Endothelial cell of umbilical vein (primary cell): ENCODE measurements around the gene KPNA1. TPM values are rescaled to one million over a fixed set of nuclear protein-coding genes. Genes with fewer than 3 reads are reported as not detected.

Experiments used
- BruUV-seq: library from RNA; stranded (reverse); fragments of 400-500 nt; replicated peaks from 2 replicates; lab custom pipeline; 2021; lab: Mats Ljungman, UMichigan
- CTCF ChIA-PET: fragments of 300-600, 350-600 bp; sonication (Branson Sonifier 250); formaldehyde crosslinking; loops from one replicate; lab custom pipeline; 2021; ENCODE audit warnings: antibody characterized with exemption, inconsistent platforms; lab: Charles Lee
- POLR2A ChIA-PET: fragments of 300-600, 350-600 bp; sonication (Branson Sonifier 250); formaldehyde crosslinking; loops from one replicate; lab custom pipeline; 2021; ENCODE audit warnings: antibody characterized with exemption, inconsistent platforms; lab: Charles Lee
- DNase-seq: peaks from one replicate; pipeline ENCODE4 v3.0.0-alpha.2; 2011; ENCODE audit warnings: low read depth, low spot score
- FAIRE-seq: peaks from 2 replicates; lab custom pipeline; 2011; peaks lifted over from hg19 to GRCh38; lab: Jason Lieb, UNC
- H2AFZ ChIP-seq: 2 replicates; pipeline ENCODE4 v1.6.0; 2012; ENCODE audit warnings: low read depth, low read length, control low read depth, inconsistent platforms
- H3K27ac ChIP-seq: 2 replicates; pipeline ENCODE4 v1.5.1; 2011; ENCODE audit warnings: low read depth, mild to moderate bottlenecking, control low read depth, low read length, moderate library complexity; ENCODE audit not compliant: insufficient read depth
- H3K27me3 ChIP-seq, 2 experiments: 2 replicates each; pipeline versions ENCODE4 v1.6.0 to v1.6.1; 2011; ENCODE audit warnings: low read length in 2 of 2, mixed read lengths in 1 of 2; ENCODE audit not compliant: control insufficient read depth in 2 of 2, insufficient read depth in 2 of 2
- H3K36me3 ChIP-seq, 2 experiments: 2 replicates in 1 of 2; 3 replicates in 1 of 2; pipeline ENCODE4 v1.5.1; 2011; ENCODE audit warnings: low read length in 2 of 2, mild to moderate bottlenecking in 1 of 2, moderate library complexity in 1 of 2; ENCODE audit not compliant: control insufficient read depth in 2 of 2, insufficient read depth in 2 of 2; ENCODE audit errors: extremely low read depth in 1 of 2
- H3K4me1 ChIP-seq: 3 replicates; pipeline ENCODE4 v1.5.1; 2011; ENCODE audit warnings: mild to moderate bottlenecking, low read length; ENCODE audit not compliant: control insufficient read depth, insufficient read depth; ENCODE audit errors: extremely low read depth
- H3K4me2 ChIP-seq: 2 replicates; pipeline ENCODE4 v1.6.1; 2011; ENCODE audit warnings: low read length, control low read depth, mixed read lengths; ENCODE audit not compliant: insufficient read depth
- H3K4me3 ChIP-seq, 3 experiments: fragments of 200-600 bp in 1 of 3; sonication (generic), shearing (Covaris generic) in 1 of 3; replicated peaks in 1 of 3; 2 replicates each; pipeline ENCODE4 v1.5.1; 2011 to 2016; ENCODE audit warnings: control low read depth in 3 of 3, low read length in 3 of 3, mild to moderate bottlenecking in 2 of 3, inconsistent platforms in 1 of 3, low read depth in 1 of 3, moderate library complexity in 1 of 3; ENCODE audit not compliant: insufficient read depth in 1 of 3
- H3K79me2 ChIP-seq: 2 replicates; pipeline ENCODE4 v1.6.0; 2012; ENCODE audit warnings: low read length, inconsistent platforms; ENCODE audit not compliant: control insufficient read depth, insufficient read depth
- H3K9ac ChIP-seq: replicated peaks from 2 replicates; pipeline ENCODE3; 2011; ENCODE audit warnings: low read length, control low read depth; ENCODE audit not compliant: insufficient read depth; ENCODE audit errors: extremely low read depth
- H3K9me1 ChIP-seq: replicated peaks from 3 replicates; pipeline ENCODE4 v1.6.0; 2011; ENCODE audit warnings: mild to moderate bottlenecking, low read length; ENCODE audit not compliant: control insufficient read depth, insufficient read depth; ENCODE audit errors: extremely low read depth
- H3K9me3 ChIP-seq: replicated peaks from 2 replicates; pipeline ENCODE4 v1.5.1; 2012; ENCODE audit warnings: low read length, inconsistent platforms; ENCODE audit not compliant: control insufficient read depth, insufficient read depth
- H4K20me1 ChIP-seq: replicated peaks from 2 replicates; pipeline ENCODE3; 2011; ENCODE audit warnings: mild to moderate bottlenecking, low read length; ENCODE audit not compliant: control insufficient read depth, insufficient read depth; ENCODE audit errors: extremely low read depth
- EZH2 ChIP-seq: IDR thresholded peaks from 2 replicates; pipeline ENCODE4 v1.6.1; 2012; ENCODE audit warnings: borderline replicate concordance, low read depth, mild to moderate bottlenecking, moderate library complexity, low read length, inconsistent platforms; ENCODE audit not compliant: severe bottlenecking
- FOS ChIP-seq: IDR thresholded peaks from 2 replicates; pipeline ENCODE4 v1.6.1; 2011; ENCODE audit warnings: mild to moderate bottlenecking, low read length, moderate library complexity, borderline replicate concordance; ENCODE audit not compliant: insufficient read depth
- GATA2 ChIP-seq: IDR thresholded peaks from 2 replicates; pipeline ENCODE4 v1.7.0; 2011; ENCODE audit warnings: low read depth, mild to moderate bottlenecking, moderate library complexity, mixed read lengths, low read length; ENCODE audit not compliant: insufficient read length, insufficient read depth
- JUN ChIP-seq: IDR thresholded peaks from 2 replicates; pipeline ENCODE4 v1.6.1; 2011; ENCODE audit warnings: borderline replicate concordance, low read depth; ENCODE audit not compliant: insufficient read length, insufficient read depth
- MYC ChIP-seq: IDR thresholded peaks from one replicate; pipeline ENCODE4 v1.6.1; 2011; ENCODE audit warnings: mild to moderate bottlenecking, low read depth, low read length
- POLR2A ChIP-seq: IDR thresholded peaks from 2 replicates; pipeline ENCODE4 v1.6.1; 2012; ENCODE audit warnings: low read depth, mild to moderate bottlenecking, control low read depth, low read length
- POLR2AphosphoS5 ChIP-seq: IDR thresholded peaks from 2 replicates; pipeline ENCODE4 v1.6.1; 2012; ENCODE audit warnings: low read depth, mild to moderate bottlenecking, control low read depth, low read length, moderate library complexity; ENCODE audit not compliant: insufficient read depth
- dilution Hi-C: fragments of 300-500 bp; cut with MboI; formaldehyde crosslinking; loops from one replicate; pipeline ENCODE4 v1.15.0; 2019; ENCODE audit warnings: low sequenced_read_pairs; ENCODE audit not compliant: extremely low pct_ligation_motif_present
- intact Hi-C: fragments of 100-400 bp; cut with micrococcal nuclease; formaldehyde crosslinking; loops from one replicate; pipeline ENCODE4 v1.10.0; 2022
- polyA plus RNA-seq, 4 experiments: library from polyadenylated mRNA; depleted of rRNA in 3 of 4; stranded (reverse) in 3 of 4; unstranded in 1 of 4; fragments of >200 nt; gene quantifications; 2 replicates each; pipeline versions ENCODE4 v1.2.1 to v1.2.3, GENCODE V29; 2011 to 2012; ENCODE audit warnings: missing spikeins in 1 of 4
- total RNA-seq: library from RNA; stranded (reverse); gene quantifications from 2 replicates; pipeline ENCODE4 v1.2.3, GENCODE V29; 2021
- TF ChIP-seq, protein P1 (sequence below), 2 donors: IDR thresholded peaks; 1 replicate in 1 of 2; 2 replicates in 1 of 2; pipeline ENCODE4 v1.5.1; 2011; ENCODE audit warnings: low read length in 2 of 2, mild to moderate bottlenecking in 2 of 2, moderate library complexity in 2 of 2, control low read depth in 1 of 2, inconsistent platforms in 1 of 2, low read depth in 1 of 2; ENCODE audit not compliant: insufficient read depth in 1 of 2; ENCODE audit errors: extremely low read depth in 1 of 2
- TF ChIP-seq, protein P2 (sequence below): IDR thresholded peaks from 2 replicates; pipeline ENCODE4 v1.6.1; 2011; ENCODE audit not compliant: insufficient read depth, insufficient read length

KPNA1 gene
- total and polyA plus RNA-seq, 2 donors (not counting 3 experiments of a cell fraction or from before 2014, with no cell fraction given) = 24.4 to 110 TPM

DNA sequence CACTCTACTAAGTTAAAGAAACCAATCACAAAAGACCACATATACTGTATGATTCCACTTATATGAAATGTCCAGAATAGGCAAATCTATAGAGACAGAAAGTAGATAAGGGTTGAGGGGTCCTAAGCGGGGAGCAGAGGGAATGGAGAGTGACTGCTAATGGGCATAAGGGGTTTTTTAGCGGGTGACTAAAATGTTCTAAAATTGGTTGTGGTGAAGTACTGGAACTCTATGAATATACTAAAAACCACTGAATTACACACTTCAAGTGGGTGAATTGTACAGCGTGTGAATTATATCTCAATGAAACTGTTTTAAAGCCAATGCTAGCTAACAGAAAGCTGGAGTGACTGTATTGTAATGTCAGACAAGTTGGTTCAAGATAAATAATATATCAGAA lies 33.3 kb downstream of the KPNA1 start:
- CTCF ChIA-PET = no interaction called here
- no peak for FAIRE-seq
- dilution Hi-C loops = no loop called here

DNA sequence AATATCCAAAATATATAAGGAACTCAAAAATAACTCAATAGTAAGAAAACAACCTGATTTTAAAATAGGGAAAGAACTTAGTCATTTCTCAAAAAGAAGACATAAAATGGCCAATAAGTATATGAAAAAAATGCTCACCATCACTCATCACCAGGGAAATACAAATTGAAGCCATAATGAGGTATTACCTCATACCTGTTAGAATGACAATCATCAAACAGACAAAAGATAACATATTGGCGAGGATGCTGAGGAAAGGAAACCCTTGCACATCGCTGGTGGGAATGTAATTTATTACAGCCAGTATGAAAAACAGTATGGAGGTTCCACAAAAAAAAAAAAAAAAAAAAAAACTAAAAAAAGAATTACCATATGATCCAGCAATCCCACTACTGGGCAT lies 38.2 kb downstream of the KPNA1 start:
- no peaks in the 10 kb centered on the region for H3K4me1 ChIP-seq
- FAIRE-seq = no peak
- no peak overlapping the region for H3K4me2 ChIP-seq
- H2AFZ ChIP-seq = no peak overlapping the region
- H3K9me1 ChIP-seq = no peaks in the 10 kb centered on the region
- ChIA-PET CTCF (no interaction called here), POLR2A (no interaction called here)
- dilution Hi-C loops = no loop called here
- no peak overlapping the region for H3K9ac ChIP-seq
- no TSS peak for BruUV-seq
- H3K27me3 ChIP-seq = no peaks in the 10 kb centered on the region
- no peak for DNase-seq
- peaks cover 13% of the 10 kb centered on the region for H4K20me1 ChIP-seq
- H3K27ac ChIP-seq = no peak overlapping the region
- peaks cover 98% of the 10 kb centered on the region for H3K79me2 ChIP-seq
- TF ChIP-seq JUN = no peak
- TF ChIP-seq POLR2A = no peak
- TF ChIP-seq POLR2AphosphoS5 = no peak
- TF ChIP-seq, protein P1, sequence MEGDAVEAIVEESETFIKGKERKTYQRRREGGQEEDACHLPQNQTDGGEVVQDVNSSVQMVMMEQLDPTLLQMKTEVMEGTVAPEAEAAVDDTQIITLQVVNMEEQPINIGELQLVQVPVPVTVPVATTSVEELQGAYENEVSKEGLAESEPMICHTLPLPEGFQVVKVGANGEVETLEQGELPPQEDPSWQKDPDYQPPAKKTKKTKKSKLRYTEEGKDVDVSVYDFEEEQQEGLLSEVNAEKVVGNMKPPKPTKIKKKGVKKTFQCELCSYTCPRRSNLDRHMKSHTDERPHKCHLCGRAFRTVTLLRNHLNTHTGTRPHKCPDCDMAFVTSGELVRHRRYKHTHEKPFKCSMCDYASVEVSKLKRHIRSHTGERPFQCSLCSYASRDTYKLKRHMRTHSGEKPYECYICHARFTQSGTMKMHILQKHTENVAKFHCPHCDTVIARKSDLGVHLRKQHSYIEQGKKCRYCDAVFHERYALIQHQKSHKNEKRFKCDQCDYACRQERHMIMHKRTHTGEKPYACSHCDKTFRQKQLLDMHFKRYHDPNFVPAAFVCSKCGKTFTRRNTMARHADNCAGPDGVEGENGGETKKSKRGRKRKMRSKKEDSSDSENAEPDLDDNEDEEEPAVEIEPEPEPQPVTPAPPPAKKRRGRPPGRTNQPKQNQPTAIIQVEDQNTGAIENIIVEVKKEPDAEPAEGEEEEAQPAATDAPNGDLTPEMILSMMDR (IDR thresholded peaks at IDR 0.05; ENCODE audit: extremely low read depth in 1 of 2, insufficient read depth in 1 of 2, low read depth in 1 of 2, low read length in 2 of 2) = no peak
- TF ChIP-seq GATA2 = no peak
- TF ChIP-seq EZH2 = no peak
- no peak for TF ChIP-seq MYC
- TF ChIP-seq FOS = no peak
- TF ChIP-seq, protein P2, sequence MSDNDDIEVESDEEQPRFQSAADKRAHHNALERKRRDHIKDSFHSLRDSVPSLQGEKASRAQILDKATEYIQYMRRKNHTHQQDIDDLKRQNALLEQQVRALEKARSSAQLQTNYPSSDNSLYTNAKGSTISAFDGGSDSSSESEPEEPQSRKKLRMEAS = no peak
- intact Hi-C loops = no loop called here
- no peaks in the 10 kb centered on the region for H3K9me3 ChIP-seq
- no peaks in the 10 kb centered on the region for H3K36me3 ChIP-seq
- H3K4me3 ChIP-seq = no peak overlapping the region

More for the DNA sequence above, 33.3 kb downstream of the KPNA1 start:
- H2AFZ ChIP-seq = no peak overlapping the region
- no TSS peak for BruUV-seq
- no peak overlapping the region for H3K4me3 ChIP-seq
- H4K20me1 ChIP-seq = peaks cover 8% of the 10 kb centered on the region
- H3K9me1 ChIP-seq = no peaks in the 10 kb centered on the region
- H3K27ac ChIP-seq = no peak overlapping the region
- H3K9me3 ChIP-seq = no peaks in the 10 kb centered on the region
- H3K9ac ChIP-seq = no peak overlapping the region
- POLR2A ChIA-PET = no interaction called here
- peaks cover 89% of the 10 kb centered on the region for H3K79me2 ChIP-seq
- TF ChIP-seq POLR2A = no peak
- no peak for TF ChIP-seq POLR2AphosphoS5
- TF ChIP-seq GATA2 = no peak
- no peak for TF ChIP-seq FOS
- TF ChIP-seq JUN = no peak
- DNase-seq = no peak
- H3K27me3 ChIP-seq = no peaks in the 10 kb centered on the region
- H3K4me2 ChIP-seq = no peak overlapping the region
- H3K4me1 ChIP-seq = peaks cover 13% of the 10 kb centered on the region
- intact Hi-C loops = loop anchor here (10.0 kb wide), 1 partner anchor 1203 kb away; no protein-coding TSS in a partner anchor
- no peaks in the 10 kb centered on the region for H3K36me3 ChIP-seq
